Naive thymus-derived CD4-positive, alpha-beta T cell (primary cell): Measurements from ENCODE around the gene SLC26A4. TPM values are rescaled to one million over a fixed set of nuclear protein-coding genes. Genes with fewer than 3 reads are reported as not detected.

Experiments
- ATAC-seq: fragments of 150-1000 bp; cut with Tn5 transposase; 2 replicates; pipeline ENCODE4 v1.10.0; 2021; ENCODE audit warnings: mild to moderate bottlenecking, moderate library complexity
- CTCF ChIA-PET: fragments of 350-600 bp; sonication (Branson Sonifier 250); formaldehyde crosslinking; loops from one replicate; lab custom pipeline; 2021; ENCODE audit warnings: antibody characterized with exemption; lab: Charles Lee
- POLR2A ChIA-PET: fragments of 350-600 bp; sonication (Branson Sonifier 250); formaldehyde crosslinking; loops from one replicate; lab custom pipeline; 2021; ENCODE audit warnings: antibody characterized with exemption, inconsistent platforms; lab: Charles Lee
- DNase-seq, 9 donors: peaks; one replicate each; pipeline versions ENCODE4 v3.0.0 to v3.0.0-alpha.2; 2020 to 2022; ENCODE audit warnings: mixed read lengths in 1 of 9
- H3K27ac ChIP-seq: one replicate; pipeline ENCODE4 v1.7.0; 2013; ENCODE audit warnings: mild to moderate bottlenecking, low read depth, low read length, moderate library complexity
- H3K27me3 ChIP-seq, 2 donors: one replicate each; pipeline ENCODE4 v1.7.0; 2013; ENCODE audit warnings: low read length in 2 of 2, mild to moderate bottlenecking in 2 of 2, moderate library complexity in 2 of 2; ENCODE audit not compliant: control insufficient read depth in 2 of 2, insufficient read depth in 2 of 2
- H3K36me3 ChIP-seq, 3 experiments: 1 replicate in 2 of 3; 2 replicates in 1 of 3; pipeline ENCODE4 v1.7.0; 2013; ENCODE audit warnings: low read length in 3 of 3, mild to moderate bottlenecking in 3 of 3, moderate library complexity in 1 of 3; ENCODE audit not compliant: insufficient read depth in 3 of 3, control insufficient read depth in 2 of 3
- H3K4me1 ChIP-seq, 2 donors: one replicate each; pipeline ENCODE4 v1.7.0; 2013; ENCODE audit warnings: low read length in 2 of 2, mild to moderate bottlenecking in 2 of 2, moderate library complexity in 1 of 2; ENCODE audit not compliant: control insufficient read depth in 2 of 2, insufficient read depth in 2 of 2
- H3K4me3 ChIP-seq: 2 replicates; pipeline ENCODE4 v1.7.0; 2013; ENCODE audit warnings: mild to moderate bottlenecking, low read length
- H3K9me3 ChIP-seq, 3 experiments: 1 replicate in 2 of 3; 2 replicates in 1 of 3; pipeline ENCODE4 v1.7.0; 2013; ENCODE audit warnings: low read length in 3 of 3; ENCODE audit not compliant: control insufficient read depth in 2 of 3
- H3K27ac Mint-ChIP-seq, 9 donors: one replicate each; pipeline ENCODE4 v1.8.0; 2020 to 2022; ENCODE audit warnings: mixed read lengths in 9 of 9, mild to moderate bottlenecking in 8 of 9, moderate library complexity in 5 of 9, inconsistent platforms in 2 of 9
- H3K27me3 Mint-ChIP-seq, 5 donors: one replicate each; pipeline ENCODE4 v1.8.0; 2021 to 2022; ENCODE audit warnings: mixed read lengths in 5 of 5, mild to moderate bottlenecking in 1 of 5
- H3K36me3 Mint-ChIP-seq, 5 donors: one replicate each; pipeline ENCODE4 v1.8.0; 2020 to 2022; ENCODE audit warnings: mixed read lengths in 5 of 5, mild to moderate bottlenecking in 3 of 5, inconsistent platforms in 1 of 5
- H3K4me1 Mint-ChIP-seq, 7 donors: one replicate each; pipeline ENCODE4 v1.8.0; 2020 to 2022; ENCODE audit warnings: mixed read lengths in 7 of 7, mild to moderate bottlenecking in 3 of 7, inconsistent platforms in 1 of 7
- H3K4me3 Mint-ChIP-seq, 10 donors: one replicate each; pipeline ENCODE4 v1.8.0; 2020 to 2022; ENCODE audit warnings: mild to moderate bottlenecking in 10 of 10, mixed read lengths in 10 of 10, moderate library complexity in 6 of 10, inconsistent platforms in 2 of 10
- H3K9me3 Mint-ChIP-seq, 11 donors: one replicate each; pipeline ENCODE4 v1.8.0; 2020 to 2022; ENCODE audit warnings: mixed read lengths in 11 of 11, mild to moderate bottlenecking in 4 of 11, inconsistent platforms in 1 of 11, moderate library complexity in 1 of 11
- intact Hi-C, 2 donors: fragments of 100-400 bp; cut with micrococcal nuclease; formaldehyde crosslinking; loops; one replicate each; pipeline ENCODE4 v1.15.1; 2023
- polyA plus RNA-seq, 2 donors: library from polyadenylated mRNA; unstranded; fragments of 300-500 nt; fragmentation: Illumina TruSeq; gene quantifications; one replicate each; pipeline ENCODE4 v1.2.3, GENCODE V29; 2021
- total RNA-seq, 6 experiments: library from RNA in 5 of 6; stranded (reverse) in 5 of 6; gene quantifications; 1 replicate in 5 of 6; 2 replicates in 1 of 6; pipeline ENCODE4 v1.2.3 and lab custom pipeline; 2021 to 2026

SLC26A4 gene
- total and polyA plus RNA-seq, 7 experiments from 2014 or later, result 0.24 to 7.3 (median 0.27) TPM; not detected in 4

GRCh38 chr7:107687656-107688055 is 27.0 kb downstream of the SLC26A4 start:
- H3K9me3 ChIP-seq, result no peaks in the 10 kb centered on the region
- no peaks in the 10 kb centered on the region for H3K4me1 ChIP-seq
- intact Hi-C loops, result no loop called here
- Mint-ChIP-seq H3K4me3 (no peak overlapping the region), H3K36me3 (peaks cover 0 to 3% (median 0%) of the 10 kb centered on the region in 5 donors), H3K9me3 (peaks cover 0 to 2% (median 0%) of the 10 kb centered on the region in 11 donors), H3K27ac (no peak overlapping the region), H3K27me3 (peaks cover 0 to 14% (median 2%) of the 10 kb centered on the region in 5 donors), H3K4me1 (peaks cover 0 to 20% (median 13%) of the 10 kb centered on the region in 7 donors)
- no peaks in the 10 kb centered on the region for H3K27me3 ChIP-seq
- CTCF ChIA-PET, result no interaction called here
- ATAC-seq, result no peak
- DNase-seq, result no peak
- no peak overlapping the region for H3K4me3 ChIP-seq
- no peak overlapping the region for H3K27ac ChIP-seq
- no peaks in the 10 kb centered on the region for H3K36me3 ChIP-seq
- POLR2A ChIA-PET, result no interaction called here

- no peak for DNase-seq
- Mint-ChIP-seq H3K27me3 (peaks cover 0 to 23% (median 8%) of the 10 kb centered on the region in 5 donors), H3K9me3 (peaks cover 0 to 2% (median 0%) of the 10 kb centered on the region in 11 donors), H3K27ac (no peak overlapping the region), H3K4me1 (peaks cover 0 to 20% (median 13%) of the 10 kb centered on the region in 7 donors), H3K36me3 (peaks cover 0 to 3% (median 0%) of the 10 kb centered on the region in 5 donors), H3K4me3 (no peak overlapping the region)
- ATAC-seq, result no peak
- no peak overlapping the region for H3K27ac ChIP-seq
- H3K27me3 ChIP-seq, result no peaks in the 10 kb centered on the region
- H3K4me1 ChIP-seq, result no peaks in the 10 kb centered on the region
- no peaks in the 10 kb centered on the region for H3K9me3 ChIP-seq
- H3K36me3 ChIP-seq, result no peaks in the 10 kb centered on the region
- ChIA-PET POLR2A (interaction anchor here (0.6 kb wide), 1 partner anchor 462 kb away, joined by 3 read pairs; no protein-coding TSS in a partner anchor), CTCF (no interaction called here)
- intact Hi-C loops, result no loop called here
- no peak overlapping the region for H3K4me3 ChIP-seq
Measured at GRCh38 chr7:107689553-107689952, 28.9 kb downstream of the SLC26A4 start.

DNA sequence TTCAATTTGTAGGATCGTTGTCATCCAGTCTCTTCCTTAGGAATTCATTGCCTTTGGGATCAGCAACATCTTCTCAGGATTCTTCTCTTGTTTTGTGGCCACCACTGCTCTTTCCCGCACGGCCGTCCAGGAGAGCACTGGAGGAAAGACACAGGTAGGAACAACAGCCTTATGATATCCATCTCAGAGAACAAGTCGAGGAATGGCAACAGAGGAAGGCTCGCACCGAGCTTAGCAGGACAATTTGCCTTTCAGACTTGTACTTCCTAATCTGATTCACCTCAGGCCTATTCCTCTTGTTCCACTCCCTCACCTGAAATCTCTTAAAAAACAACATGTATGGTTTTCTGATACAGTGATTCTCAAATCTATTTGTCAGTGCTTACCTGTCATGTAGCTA is 29.5 kb downstream of the SLC26A4 start:
- ChIA-PET POLR2A (no interaction called here), CTCF (no interaction called here)
- no peak for ATAC-seq
- Mint-ChIP-seq H3K4me3 (no peak overlapping the region), H3K9me3 (peaks cover 0 to 2% (median 0%) of the 10 kb centered on the region in 11 donors), H3K4me1 (peaks cover 0 to 16% (median 10%) of the 10 kb centered on the region in 7 donors), H3K27ac (no peak overlapping the region), H3K27me3 (peaks cover 0 to 23% (median 8%) of the 10 kb centered on the region in 5 donors), H3K36me3 (peaks cover 0 to under 1% (median 0%) of the 10 kb centered on the region in 5 donors)
- Histone ChIP-seq H3K4me3 (no peak overlapping the region), H3K27ac (no peak overlapping the region), H3K27me3 (no peaks in the 10 kb centered on the region), H3K36me3 (no peaks in the 10 kb centered on the region), H3K9me3 (no peaks in the 10 kb centered on the region), H3K4me1 (no peaks in the 10 kb centered on the region)
- DNase-seq, result no peak
- intact Hi-C loops, result no loop called here

- H3K27ac Mint-ChIP-seq, result no peak overlapping the region
- intact Hi-C loops, result no loop called here
Measured at GRCh38 chr7:107690611-107691010, 30.0 kb downstream of the SLC26A4 start.

DNA sequence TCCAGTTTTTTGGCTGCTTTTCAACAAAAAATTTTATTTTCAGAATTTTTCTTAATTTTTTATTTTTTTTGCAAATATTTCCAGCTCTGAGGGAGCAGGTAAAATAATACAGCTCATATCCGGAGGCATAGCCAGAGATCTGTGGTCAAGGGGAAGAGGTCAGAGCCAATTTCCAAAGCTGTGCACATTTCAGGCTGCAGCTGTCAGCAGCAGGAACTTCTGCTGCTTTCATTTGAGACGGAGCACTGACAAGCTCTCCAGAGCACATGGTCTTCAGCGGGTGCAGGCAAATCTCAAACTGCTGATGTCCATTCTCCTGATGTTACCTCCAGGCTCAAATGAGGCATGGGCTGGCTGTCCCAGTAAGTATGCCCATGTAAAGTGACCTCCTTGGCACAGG is 31.1 kb downstream of the SLC26A4 start:
- Mint-ChIP-seq H3K4me1 (peaks cover 0 to 4% (median 0%) of the 10 kb centered on the region in 7 donors), H3K27ac (no peak overlapping the region), H3K36me3 (no peaks in the 10 kb centered on the region), H3K9me3 (no peaks in the 10 kb centered on the region), H3K4me3 (no peak overlapping the region), H3K27me3 (peaks cover 0 to 23% (median 8%) of the 10 kb centered on the region in 5 donors)
- H3K27me3 ChIP-seq, result no peaks in the 10 kb centered on the region
- ATAC-seq, result no peak
- no peaks in the 10 kb centered on the region for H3K4me1 ChIP-seq
- H3K36me3 ChIP-seq, result no peaks in the 10 kb centered on the region
- intact Hi-C loops, result no loop called here
- no peak for DNase-seq
- no peaks in the 10 kb centered on the region for H3K9me3 ChIP-seq
- POLR2A ChIA-PET, result no interaction called here
- no peak overlapping the region for H3K27ac ChIP-seq
- H3K4me3 ChIP-seq, result no peak overlapping the region
- CTCF ChIA-PET, result no interaction called here

More at GRCh38 chr7:107690611-107691010, 30.0 kb downstream of the SLC26A4 start:
- Histone ChIP-seq H3K27me3 (no peaks in the 10 kb centered on the region), H3K9me3 (no peaks in the 10 kb centered on the region), H3K36me3 (no peaks in the 10 kb centered on the region), H3K27ac (no peak overlapping the region), H3K4me1 (no peaks in the 10 kb centered on the region), H3K4me3 (no peak overlapping the region)
- H3K36me3 Mint-ChIP-seq, result no peaks in the 10 kb centered on the region
- peaks cover 0 to under 1% (median 0%) of the 10 kb centered on the region in 11 donors for H3K9me3 Mint-ChIP-seq
- peaks cover 0 to 23% (median 8%) of the 10 kb centered on the region in 5 donors for H3K27me3 Mint-ChIP-seq
- ChIA-PET CTCF (no interaction called here), POLR2A (no interaction called here)
- ATAC-seq (no peak), DNase-seq (no peak)
- peaks cover 0 to 11% (median 4%) of the 10 kb centered on the region in 7 donors for H3K4me1 Mint-ChIP-seq
- no peak overlapping the region for H3K4me3 Mint-ChIP-seq

DNA sequence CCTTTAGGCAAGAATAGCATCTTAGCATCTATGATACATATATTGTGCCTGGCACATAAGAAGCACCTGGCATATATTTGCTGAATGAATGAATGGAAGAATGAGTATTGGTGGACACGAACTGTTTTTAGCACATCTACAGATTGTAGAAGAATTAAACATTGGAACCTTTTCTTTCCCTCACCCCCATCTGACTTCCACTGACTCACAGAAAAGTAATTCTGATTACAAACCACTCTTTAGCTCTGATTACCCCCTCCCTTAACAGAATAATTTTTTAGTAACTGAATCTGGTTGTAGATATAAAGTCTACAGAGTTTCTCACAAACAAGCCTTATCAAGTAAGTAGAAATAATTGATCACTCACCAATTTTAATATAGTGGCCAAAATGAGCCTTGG is 31.9 kb downstream of the SLC26A4 start:
- Mint-ChIP-seq H3K36me3 (no peaks in the 10 kb centered on the region), H3K27me3 (peaks cover 0 to 23% (median 8%) of the 10 kb centered on the region in 5 donors), H3K27ac (no peak overlapping the region), H3K4me3 (no peak overlapping the region), H3K9me3 (no peaks in the 10 kb centered on the region), H3K4me1 (no peaks in the 10 kb centered on the region)
- ChIA-PET CTCF (no interaction called here), POLR2A (no interaction called here)
- Histone ChIP-seq H3K4me1 (no peaks in the 10 kb centered on the region), H3K27me3 (no peaks in the 10 kb centered on the region), H3K36me3 (no peaks in the 10 kb centered on the region), H3K27ac (no peak overlapping the region), H3K9me3 (no peaks in the 10 kb centered on the region), H3K4me3 (no peak overlapping the region)
- intact Hi-C loops, result no loop called here
- DNase-seq, result no peak
- ATAC-seq, result no peak

DNA sequence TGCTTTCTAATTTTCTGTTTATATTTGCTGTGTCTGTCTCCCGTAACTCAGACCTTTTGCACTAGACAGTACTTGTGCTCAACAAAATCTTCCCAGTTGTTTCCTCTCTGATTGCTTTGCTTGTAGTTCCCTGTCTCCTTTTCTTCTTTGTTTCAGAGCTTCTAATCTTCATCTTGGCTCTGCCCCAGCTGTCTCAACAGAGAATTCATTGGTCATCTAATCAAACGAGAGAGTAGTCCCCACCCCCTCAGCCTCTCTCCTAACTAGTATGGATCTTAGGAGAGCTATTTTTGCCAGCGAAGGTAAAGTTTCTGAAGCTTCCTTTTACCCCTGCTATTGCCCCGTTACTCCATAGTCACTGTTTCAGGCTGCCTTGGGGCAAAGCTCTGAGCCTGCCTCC is 32.8 kb downstream of the SLC26A4 start:
- Mint-ChIP-seq H3K4me3 (no peak overlapping the region), H3K27ac (no peak overlapping the region), H3K27me3 (peaks cover 0 to 23% (median 8%) of the 10 kb centered on the region in 5 donors), H3K36me3 (no peaks in the 10 kb centered on the region), H3K9me3 (no peaks in the 10 kb centered on the region), H3K4me1 (no peaks in the 10 kb centered on the region)
- Histone ChIP-seq H3K27ac (no peak overlapping the region), H3K9me3 (no peaks in the 10 kb centered on the region), H3K4me1 (no peaks in the 10 kb centered on the region), H3K36me3 (no peaks in the 10 kb centered on the region), H3K27me3 (no peaks in the 10 kb centered on the region), H3K4me3 (no peak overlapping the region)
- intact Hi-C loops, result no loop called here
- ChIA-PET POLR2A (interaction anchor here (1.1 kb wide), 1 partner anchor 9 kb away, joined by 3 read pairs; no protein-coding TSS in a partner anchor), CTCF (no interaction called here)
- no peak for DNase-seq
- ATAC-seq, result no peak
